ENCODE results near the gene PYCR2. TPM values are rescaled to one million over a fixed set of nuclear protein-coding genes. Genes with fewer than 3 reads are reported as not detected.
"Not testable (repeated sequence)": the region's sequence is repeated elsewhere in the genome, so short reads cannot be mapped to it uniquely, and the experiment has no call there.

PYCR2 gene
- polyA plus RNA-seq (2012; ENCODE audit: low read depth, missing spikeins), result 74.3 TPM

DNA sequence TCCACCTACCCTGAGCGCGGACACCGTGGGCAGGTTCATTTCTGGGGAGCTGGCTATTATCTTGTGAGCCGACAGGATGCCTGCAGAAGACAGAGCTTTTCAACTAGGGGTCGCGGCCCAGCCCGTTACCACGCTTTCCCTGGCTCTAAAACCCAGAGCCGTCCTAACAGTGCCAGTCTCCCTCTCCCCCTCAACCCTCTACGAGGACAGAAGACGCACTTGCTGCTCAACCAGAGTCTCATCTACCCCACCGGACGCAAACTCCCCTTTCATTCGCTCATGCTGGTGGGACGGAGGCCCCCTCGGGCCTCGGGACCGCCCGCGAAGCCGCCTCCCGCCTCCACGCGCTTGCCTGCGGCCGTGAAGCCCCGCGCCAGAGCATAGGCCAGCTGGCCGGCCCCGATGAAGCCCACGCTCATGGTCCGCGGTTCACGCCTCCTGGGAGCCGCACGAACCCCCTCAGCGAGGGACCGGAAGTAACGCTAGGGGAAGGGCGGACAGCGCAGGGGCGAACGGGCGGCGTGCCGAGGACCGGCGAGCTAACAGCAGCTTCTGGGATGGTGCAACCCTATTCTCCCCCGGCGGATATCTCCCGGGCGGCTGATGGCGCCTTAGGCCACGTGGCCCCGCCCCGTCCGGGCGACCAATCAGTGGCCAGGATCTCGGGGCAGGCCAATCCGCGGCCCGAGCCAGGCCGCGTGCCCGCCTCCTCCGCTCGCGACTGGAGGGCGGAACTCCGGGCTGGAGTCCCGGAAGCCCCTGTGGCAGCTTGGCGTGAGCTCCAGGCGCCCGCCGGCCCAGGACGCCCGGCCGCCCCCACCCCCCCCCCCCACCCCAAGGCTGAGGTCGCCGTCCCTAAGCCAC lies at the start of gene PYCR2:
Gene PYCR2 (minus strand): TSS at position 559 of the 864 bp plus-strand sequence. CDS start 140 bp downstream, at position 419.
- peak; percentile 98 for FAIRE-seq
- peak; percentile 87 for TF ChIP-seq POLR2A (IDR thresholded peaks at IDR 0.05; ENCODE audit: low read depth, low read length)
- peak; percentile 73 for TF ChIP-seq POU2F2 (IDR thresholded peaks at IDR 0.05; ENCODE audit: low read depth, low read length)
- peak; percentile 93 for TF ChIP-seq POLR2AphosphoS5 (IDR thresholded peaks at IDR 0.05; ENCODE audit: low read depth, low read length)
- TF ChIP-seq TAF1 (IDR thresholded peaks at IDR 0.05; ENCODE audit: low read depth, low read length), result peak; percentile 62
- TF ChIP-seq SPI1 (IDR thresholded peaks at IDR 0.05; ENCODE audit: low read depth, low read length), result peak; percentile 43
- TF ChIP-seq PAX5 (IDR thresholded peaks at IDR 0.05; ENCODE audit: insufficient read depth, low read length, severe bottlenecking), result no peak

DNA sequence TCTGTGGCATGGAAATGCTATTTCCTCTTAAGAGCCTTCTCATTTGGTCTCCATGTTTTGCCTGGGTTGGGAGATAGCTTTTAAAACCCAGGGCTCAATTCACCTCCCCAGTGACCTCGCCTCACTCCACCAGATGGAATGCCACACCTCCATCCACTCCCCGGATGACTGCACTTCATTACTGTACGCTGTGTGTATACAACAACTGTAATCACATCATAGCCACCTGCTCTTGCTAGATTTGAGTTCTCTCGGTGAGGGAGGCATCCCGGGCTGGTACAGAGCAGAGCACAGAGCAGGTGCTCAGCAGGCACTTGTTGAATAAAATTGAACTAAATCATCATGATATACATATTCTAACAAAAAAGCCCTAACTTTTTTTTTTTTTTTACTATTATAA lies 49.1 kb upstream of the PYCR2 start:
- TF ChIP-seq POLR2AphosphoS5 (IDR thresholded peaks at IDR 0.05; ENCODE audit: low read depth, low read length) (no peak), SPI1 (IDR thresholded peaks at IDR 0.05; ENCODE audit: low read depth, low read length) (no peak), POLR2A (IDR thresholded peaks at IDR 0.05; ENCODE audit: low read depth, low read length) (no peak), TAF1 (IDR thresholded peaks at IDR 0.05; ENCODE audit: low read depth, low read length) (no peak)
- FAIRE-seq, result peak; percentile 43

More for the DNA sequence above, at the start of gene PYCR2:
- peak; percentile 99 for DNase-seq (ENCODE audit: insufficient read length, low spot score)

DNA sequence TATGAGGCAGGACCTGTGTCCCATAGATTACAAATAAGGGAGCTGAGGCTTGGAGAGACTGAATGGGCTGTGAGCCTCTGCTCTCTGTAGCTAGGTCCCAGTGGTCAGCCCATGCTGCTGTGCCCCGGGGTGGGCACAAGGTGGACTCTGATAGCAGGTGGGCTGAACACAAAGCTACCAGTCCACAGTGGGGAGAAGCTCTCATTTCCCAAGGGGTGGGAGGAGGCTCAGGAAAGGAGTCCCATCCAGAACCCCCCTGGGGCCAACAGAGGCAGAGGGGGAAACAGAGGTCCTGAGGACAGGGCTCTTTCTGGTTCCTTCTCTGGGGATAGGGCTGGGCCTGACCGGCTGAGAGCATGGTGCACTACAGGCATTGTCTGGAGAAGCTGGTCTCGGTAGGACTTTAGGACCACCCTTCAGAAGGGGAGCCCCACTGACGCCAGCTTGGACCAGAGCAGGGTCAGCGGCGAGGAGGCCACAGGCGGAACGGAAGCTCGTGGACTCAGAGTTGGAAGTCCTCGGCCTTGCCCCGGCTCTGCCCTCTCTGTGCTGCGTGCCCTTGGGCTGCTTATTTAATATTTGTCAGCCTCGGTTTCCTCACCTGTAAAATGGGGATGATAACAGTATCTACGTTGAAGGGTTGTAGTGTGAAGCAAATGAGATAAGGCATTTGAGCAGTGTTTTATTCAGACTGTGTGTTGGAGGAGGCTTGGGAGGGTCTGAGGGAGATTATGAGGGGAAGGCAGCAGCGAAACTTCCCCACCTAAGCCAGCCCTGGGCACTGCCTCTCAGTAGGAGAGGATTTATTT lies 48.5 kb upstream of the PYCR2 start:
- DNase-seq (ENCODE audit: insufficient read length, low spot score), result no peak
- TF ChIP-seq SPI1 (IDR thresholded peaks at IDR 0.05; ENCODE audit: low read depth, low read length) (no peak), TAF1 (IDR thresholded peaks at IDR 0.05; ENCODE audit: low read depth, low read length) (no peak), PAX5 (IDR thresholded peaks at IDR 0.05; ENCODE audit: insufficient read depth, low read length, severe bottlenecking) (no peak), POLR2AphosphoS5 (IDR thresholded peaks at IDR 0.05; ENCODE audit: low read depth, low read length) (no peak)
- no peak for FAIRE-seq

More for the DNA sequence above, 49.1 kb upstream of the PYCR2 start:
- no peak for DNase-seq (ENCODE audit: insufficient read length, low spot score)

DNA sequence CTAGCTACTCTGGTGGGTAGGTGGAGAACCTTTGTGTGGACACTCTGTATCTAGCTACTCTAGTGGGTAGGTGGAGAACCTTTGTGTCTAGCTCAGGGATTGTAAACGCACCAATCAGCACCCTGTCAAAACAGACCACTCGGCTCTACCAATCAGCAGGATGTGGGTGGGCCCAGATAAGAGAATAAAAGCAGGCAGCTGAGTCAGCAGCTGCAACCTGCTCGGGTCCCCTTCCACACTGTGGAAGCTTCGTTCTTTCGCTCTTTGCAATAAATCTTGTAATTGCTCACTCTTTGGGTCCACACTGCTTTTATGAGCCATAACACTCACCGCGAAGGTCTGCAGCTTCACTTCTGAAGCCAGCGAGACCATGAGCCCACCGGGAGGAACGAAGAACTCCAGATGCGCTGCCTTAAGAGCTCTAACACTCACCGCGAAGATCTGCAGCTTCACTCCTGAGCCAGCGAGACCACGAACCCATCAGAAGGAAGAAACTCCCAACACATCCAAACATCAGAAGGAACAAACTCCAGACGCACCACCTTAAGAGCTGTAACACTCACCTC lies 46.6 kb upstream of the PYCR2 start:
- FAIRE-seq, result not testable (repeated sequence)

DNA sequence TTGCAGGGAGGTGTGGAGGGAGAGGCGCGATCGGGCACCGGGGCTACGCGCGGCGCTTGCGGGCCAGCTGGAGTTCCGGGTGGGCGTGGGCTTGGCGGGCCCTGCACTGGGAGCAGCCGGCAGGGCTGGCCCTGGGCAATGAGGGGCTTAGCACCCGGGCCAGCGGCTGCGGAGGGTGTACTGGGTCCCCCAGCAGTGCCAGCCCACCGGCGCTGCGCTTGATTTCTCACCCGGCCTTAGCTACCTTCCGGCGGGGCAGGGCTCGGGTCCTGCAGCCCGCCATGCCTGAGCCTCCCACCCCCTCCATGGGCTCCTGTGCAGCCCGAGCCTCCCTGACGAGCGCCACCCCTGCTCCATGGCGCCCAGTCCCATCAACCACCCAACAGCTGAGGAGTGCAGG lies 45.7 kb upstream of the PYCR2 start:
- FAIRE-seq; DNase-seq (ENCODE audit: insufficient read length, low spot score): not testable (repeated sequence)

More for the DNA sequence above, 46.6 kb upstream of the PYCR2 start:
- DNase-seq (ENCODE audit: insufficient read length, low spot score), result not testable (repeated sequence)

DNA sequence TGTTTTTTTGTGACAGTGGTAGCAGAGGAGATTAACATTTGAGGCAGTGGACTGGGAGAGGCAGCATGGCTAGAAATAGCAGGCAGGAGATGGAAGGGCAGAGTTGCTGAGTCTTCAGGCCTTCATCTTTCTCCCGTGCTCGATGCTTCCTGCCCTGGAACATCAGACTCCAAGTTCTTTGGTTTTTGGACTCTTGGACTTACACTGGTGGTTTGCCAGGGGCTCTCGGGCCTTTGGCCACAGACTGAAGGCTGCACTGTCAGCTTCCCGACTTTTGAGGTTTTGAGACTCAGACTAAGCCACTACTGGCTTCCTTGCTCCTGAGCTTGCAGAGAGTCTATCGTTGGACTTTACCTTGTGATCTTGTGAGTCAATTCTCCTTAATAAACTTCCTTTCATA lies 41.2 kb upstream of the PYCR2 start:
- no peak for DNase-seq (ENCODE audit: insufficient read length, low spot score)
- no peak for FAIRE-seq
- no peak for TF ChIP-seq POU2F2 (IDR thresholded peaks at IDR 0.05; ENCODE audit: low read depth, low read length)
- TF ChIP-seq SPI1 (IDR thresholded peaks at IDR 0.05; ENCODE audit: low read depth, low read length), result no peak
- no peak for TF ChIP-seq POLR2A (IDR thresholded peaks at IDR 0.05; ENCODE audit: low read depth, low read length)
- no peak for TF ChIP-seq POLR2AphosphoS5 (IDR thresholded peaks at IDR 0.05; ENCODE audit: low read depth, low read length)
- no peak for TF ChIP-seq PAX5 (IDR thresholded peaks at IDR 0.05; ENCODE audit: insufficient read depth, low read length, severe bottlenecking)
- TF ChIP-seq TAF1 (IDR thresholded peaks at IDR 0.05; ENCODE audit: low read depth, low read length), result no peak

DNA sequence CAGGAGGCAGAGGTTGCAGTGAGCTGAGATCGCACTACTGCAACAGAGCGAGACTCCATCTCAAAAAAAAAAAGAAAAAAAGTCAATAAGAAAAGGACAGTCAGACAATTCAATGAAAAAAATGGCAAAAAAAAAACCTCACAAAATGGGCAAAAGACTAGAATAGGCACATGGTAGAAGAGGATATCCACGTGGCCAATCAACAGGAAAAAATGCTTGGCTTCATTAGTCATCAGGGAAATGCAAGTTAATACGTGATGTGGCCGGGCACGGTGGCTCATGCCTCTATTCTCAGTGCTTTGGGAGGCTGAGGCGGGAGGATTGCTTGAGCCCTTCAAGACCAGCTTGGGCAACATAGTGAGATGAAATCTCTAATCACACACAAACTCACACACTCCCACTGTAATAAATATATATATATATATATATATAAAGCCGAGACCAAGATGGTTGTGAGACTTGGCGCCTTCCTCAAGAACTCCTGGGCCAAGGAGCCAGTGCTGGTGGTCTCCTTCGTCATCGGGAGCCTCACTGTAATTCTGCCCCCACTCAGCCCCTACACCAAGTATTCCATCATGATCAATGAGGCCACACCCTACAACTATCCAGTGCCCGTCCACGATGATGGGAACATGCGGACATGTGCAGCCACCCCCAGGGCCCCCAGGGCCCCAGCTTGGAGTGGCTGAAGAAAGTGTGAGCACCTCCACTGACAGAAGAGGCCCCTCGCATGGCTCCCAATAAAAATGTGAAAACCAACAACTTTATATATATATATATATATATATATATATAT lies 39.9 kb upstream of the PYCR2 start:
- FAIRE-seq (no peak), DNase-seq (ENCODE audit: insufficient read length, low spot score) (no peak)
- TF ChIP-seq TAF1 (IDR thresholded peaks at IDR 0.05; ENCODE audit: low read depth, low read length) (no peak), POU2F2 (IDR thresholded peaks at IDR 0.05; ENCODE audit: low read depth, low read length) (no peak), POLR2A (IDR thresholded peaks at IDR 0.05; ENCODE audit: low read depth, low read length) (no peak), PAX5 (IDR thresholded peaks at IDR 0.05; ENCODE audit: insufficient read depth, low read length, severe bottlenecking) (no peak), POLR2AphosphoS5 (IDR thresholded peaks at IDR 0.05; ENCODE audit: low read depth, low read length) (no peak), SPI1 (IDR thresholded peaks at IDR 0.05; ENCODE audit: low read depth, low read length) (no peak)

DNA sequence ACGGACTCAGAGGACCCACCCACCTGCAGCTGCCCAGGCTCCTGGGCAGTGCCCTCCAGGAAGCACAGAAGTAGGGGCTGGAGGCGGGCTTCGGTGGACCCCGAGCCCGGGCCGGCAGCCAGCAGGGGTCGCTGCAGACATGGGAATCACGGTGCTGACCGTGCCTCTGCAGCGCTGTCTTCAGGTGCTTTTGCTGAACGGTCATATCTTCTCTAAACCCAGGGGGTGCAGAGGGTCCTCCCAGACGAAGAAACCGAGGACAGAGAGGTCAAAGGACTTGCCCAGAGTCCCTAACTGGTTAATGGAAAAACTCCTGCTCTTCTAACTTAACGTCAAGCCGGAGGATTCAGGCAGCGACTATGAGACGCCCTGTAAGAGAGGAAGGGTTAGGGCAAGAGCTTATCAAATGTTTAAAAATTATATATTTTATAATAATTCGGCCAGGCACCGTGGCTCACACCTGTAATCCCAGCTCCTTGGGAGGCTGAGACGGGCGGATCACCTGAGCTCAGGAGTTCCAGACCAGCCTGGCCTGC lies 38.5 kb upstream of the PYCR2 start:
- no peak for TF ChIP-seq TAF1 (IDR thresholded peaks at IDR 0.05; ENCODE audit: low read depth, low read length)
- no peak for TF ChIP-seq POU2F2 (IDR thresholded peaks at IDR 0.05; ENCODE audit: low read depth, low read length)
- TF ChIP-seq POLR2A (IDR thresholded peaks at IDR 0.05; ENCODE audit: low read depth, low read length), result no peak
- no peak for TF ChIP-seq POLR2AphosphoS5 (IDR thresholded peaks at IDR 0.05; ENCODE audit: low read depth, low read length)
- TF ChIP-seq SPI1 (IDR thresholded peaks at IDR 0.05; ENCODE audit: low read depth, low read length), result no peak
- TF ChIP-seq PAX5 (IDR thresholded peaks at IDR 0.05; ENCODE audit: insufficient read depth, low read length, severe bottlenecking), result no peak
- FAIRE-seq (peak; percentile 94), DNase-seq (ENCODE audit: insufficient read length, low spot score) (peak; percentile 59)
